Glomerular visceral epithelial cell (primary cell): ENCODE data around the gene FSD1L.
A peak's percentile ranks its signal among the peaks of the same experiment; 100 is the strongest.

Experiments used
- DNase-seq: peaks from one replicate; pipeline ENCODE4 v3.0.0-alpha.2; 2016; ENCODE audit errors: extremely low spot score

FSD1L gene

GRCh38 chr9:105435453-105435852, 12.4 kb upstream of the FSD1L start:
- no peak for DNase-seq

- no peak for DNase-seq
Observed at GRCh38 chr9:105436783-105437182, 11.1 kb upstream of the FSD1L start.

- no peak for DNase-seq
Observed at GRCh38 chr9:105437704-105438103, 10.1 kb upstream of the FSD1L start.

- DNase-seq = no peak
Observed at GRCh38 chr9:105438141-105438806, 9.6 kb upstream of the FSD1L start.

- no peak for DNase-seq
Observed at GRCh38 chr9:105439428-105439827, 8.4 kb upstream of the FSD1L start.

- DNase-seq = no peak
Observed at GRCh38 chr9:105441616-105442160, 6.1 kb upstream of the FSD1L start.

- DNase-seq = no peak
Observed at GRCh38 chr9:105443121-105443520, 4.7 kb upstream of the FSD1L start.

GRCh38 chr9:105444130-105444529, 3.7 kb upstream of the FSD1L start:
- DNase-seq = peak; percentile 20

GRCh38 chr9:105445203-105445881, 2.5 kb upstream of the FSD1L start:
- no peak for DNase-seq

- no peak for DNase-seq
Observed at GRCh38 chr9:105447386-105447813, 434 bp upstream of the FSD1L start.

- DNase-seq = peak; percentile 2
Observed at GRCh38 chr9:105449081-105449480, 1.2 kb downstream of the FSD1L start.

GRCh38 chr9:105452185-105452584, 4.4 kb downstream of the FSD1L start:
- no peak for DNase-seq

- no peak for DNase-seq
Observed at GRCh38 chr9:105455836-105456475, 8.1 kb downstream of the FSD1L start.

GRCh38 chr9:105457560-105458294, 9.9 kb downstream of the FSD1L start:
- no peak for DNase-seq

- DNase-seq = no peak
Observed at GRCh38 chr9:105458404-105458803, 10.6 kb downstream of the FSD1L start.

- DNase-seq = no peak
Observed at GRCh38 chr9:105459336-105459735, 11.5 kb downstream of the FSD1L start.

- DNase-seq = no peak
Observed at GRCh38 chr9:105466898-105467455, 19.1 kb downstream of the FSD1L start.

GRCh38 chr9:105468875-105469274, 21.0 kb downstream of the FSD1L start:
- DNase-seq = no peak

- DNase-seq = no peak
Observed at GRCh38 chr9:105473221-105473620, 25.4 kb downstream of the FSD1L start.

- DNase-seq = peak; percentile 18
Observed at GRCh38 chr9:105475302-105475701, 27.5 kb downstream of the FSD1L start.

GRCh38 chr9:105479846-105480245, 32.0 kb downstream of the FSD1L start:
- DNase-seq = no peak

GRCh38 chr9:105483618-105484017, 35.8 kb downstream of the FSD1L start:
- DNase-seq = no peak
